AG04449 (cell line): Measurements from ENCODE around the gene C14orf93.
"Not testable (repeated sequence)": the region's sequence is repeated elsewhere in the genome, so short reads cannot be mapped to it uniquely, and the experiment has no call there.

Source experiments
- CTCF ChIA-PET: fragments of 350-600 bp; formaldehyde crosslinking; extraction: SDS; loops from one replicate; lab custom pipeline; 2021; ENCODE audit warnings: antibody characterized with exemption; lab: Yijun Ruan, JAX
- POLR2A ChIA-PET: fragments of 400-600, 350-600 bp; formaldehyde crosslinking; extraction: SDS; loops from one replicate; lab custom pipeline; 2020; ENCODE audit warnings: antibody characterized with exemption, inconsistent platforms; lab: Yijun Ruan, JAX
- DNase-seq: peaks from one replicate; pipeline ENCODE4 v3.0.0-alpha.2; 2010; ENCODE audit warnings: low read depth, low spot score
- H3K4me3 ChIP-seq: 2 replicates; pipeline ENCODE4 v1.5.1; 2011; ENCODE audit warnings: low read depth, mild to moderate bottlenecking, control low read depth, low read length
- CTCF ChIP-seq: IDR thresholded peaks from one replicate; pipeline ENCODE4 v1.5.1; 2011; ENCODE audit warnings: mild to moderate bottlenecking, moderate library complexity, low read length, control low read depth, inconsistent platforms; ENCODE audit not compliant: insufficient read depth; ENCODE audit errors: missing control alignments

The C14orf93 gene

GRCh38 chr14:23006544-23007419 is 3.2 kb downstream of the C14orf93 start:
- peak; percentile 86 for DNase-seq
- ChIA-PET POLR2A (interaction anchor here (0.9 to 2.2 kb wide), 6 partner anchors 12 to 51 kb away, joined by 3 to 14 read pairs (median 4); partner anchors contain the start of gene PSMB5), CTCF (interaction anchor here (0.6 to 3.9 kb wide), 32 partner anchors 8 to 175 kb away, joined by 3 to 70 read pairs (median 4); partner anchors contain the start of genes ACIN1, AJUBA, C14orf119 and CDH24)
- peak; percentile 54 for TF ChIP-seq CTCF
- peak overlapping the region; percentile 70 for H3K4me3 ChIP-seq

- ChIA-PET CTCF (interaction anchor here (0.6 to 3.9 kb wide), 26 partner anchors 8 to 176 kb away, joined by 3 to 70 read pairs (median 5); partner anchors contain the start of genes AJUBA and CDH24), POLR2A (interaction anchor here (0.9 to 2.2 kb wide), 3 partner anchors 11 to 26 kb away, joined by 3 to 14 read pairs (median 13); no protein-coding TSS in a partner anchor)
- no peak for TF ChIP-seq CTCF
- no peak for DNase-seq
- H3K4me3 ChIP-seq: peak overlapping the region; percentile 70
These were observed 3.8 kb downstream of the C14orf93 start for GRCh38 chr14:23006188-23006534.

GRCh38 chr14:23005451-23006187 is 4.3 kb downstream of the C14orf93 start:
- no peak overlapping the region; the same call in 1 of the 2 replicates for H3K4me3 ChIP-seq
- ChIA-PET POLR2A (interaction anchor here (2.2 kb wide), 1 partner anchor 11 kb away, joined by 14 read pairs; no protein-coding TSS in a partner anchor), CTCF (interaction anchor here (0.6 to 3.9 kb wide), 27 partner anchors 9 to 176 kb away, joined by 3 to 70 read pairs (median 6); partner anchors contain the start of genes AJUBA and CDH24)
- DNase-seq: no peak
- TF ChIP-seq CTCF: no peak

GRCh38 chr14:23004274-23004673 is 5.7 kb downstream of the C14orf93 start:
- POLR2A ChIA-PET, H3K4me3 ChIP-seq, DNase-seq: not testable (repeated sequence)
- CTCF ChIA-PET: interaction anchor here (1.1 to 2.8 kb wide), 7 partner anchors 9 to 105 kb away, joined by 3 to 19 read pairs (median 4); no protein-coding TSS in a partner anchor

GRCh38 chr14:23002592-23002991 is 7.4 kb downstream of the C14orf93 start:
- H3K4me3 ChIP-seq: no peak overlapping the region
- ChIA-PET CTCF (interaction anchor here (1.2 to 32.7 kb wide), 4 partner anchors 16 to 51 kb away, joined by 4 to 1423 read pairs (median 24); partner anchors contain the start of genes CDH24 and PSMB11), POLR2A (no interaction called here)
- no peak for DNase-seq
- TF ChIP-seq CTCF: no peak

GRCh38 chr14:23000860-23001259 is 9.1 kb downstream of the C14orf93 start:
- TF ChIP-seq CTCF: no peak
- no peak for DNase-seq
- H3K4me3 ChIP-seq: no peak overlapping the region
- POLR2A ChIA-PET: no interaction called here
- CTCF ChIA-PET: interaction anchor here (0.8 to 32.7 kb wide), 4 partner anchors 8 to 53 kb away, joined by 4 to 1423 read pairs (median 23); partner anchors contain the start of genes AJUBA, CDH24 and PSMB11
